HL-60 (cell line): ENCODE measurements around the gene TSC2.

ENCODE experiments used
- POLR2AphosphoS5 ChIP-seq: IDR thresholded peaks from 2 replicates; pipeline ENCODE4 v1.6.1; 2012; ENCODE audit warnings: low read depth
- TF ChIP-seq, protein P1 (sequence below): IDR thresholded peaks from one replicate; pipeline ENCODE4 v1.5.1; 2011; ENCODE audit warnings: low read length, control low read depth, inconsistent platforms; ENCODE audit not compliant: insufficient read depth

DNA sequence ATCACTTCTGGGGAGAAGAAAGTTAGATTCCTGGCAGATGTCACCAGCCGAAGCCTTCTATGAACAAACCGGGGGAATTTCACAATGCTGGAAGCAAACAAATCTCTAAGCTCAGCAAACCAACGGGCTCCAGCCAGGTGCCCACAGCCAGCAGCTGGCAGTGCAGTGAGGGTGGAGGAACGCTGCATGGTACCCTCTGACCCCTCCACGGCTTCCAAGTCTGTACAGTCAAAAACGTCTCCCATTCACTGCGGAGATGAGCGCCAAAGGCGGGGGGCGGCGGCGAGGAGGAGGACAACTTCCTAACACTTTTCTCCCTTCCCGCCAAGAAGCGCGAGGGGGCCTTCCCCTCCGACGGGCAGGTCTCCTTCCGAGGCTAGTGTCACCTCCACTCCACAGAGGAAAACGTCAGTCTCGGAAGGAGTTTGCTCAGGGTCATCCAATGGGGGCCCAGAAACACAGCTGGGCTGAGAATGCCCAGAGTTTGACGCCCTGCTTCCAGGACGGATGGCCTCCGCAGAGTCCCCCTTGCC is 39.1 kb upstream of the TSC2 start:
- TF ChIP-seq, protein P1, sequence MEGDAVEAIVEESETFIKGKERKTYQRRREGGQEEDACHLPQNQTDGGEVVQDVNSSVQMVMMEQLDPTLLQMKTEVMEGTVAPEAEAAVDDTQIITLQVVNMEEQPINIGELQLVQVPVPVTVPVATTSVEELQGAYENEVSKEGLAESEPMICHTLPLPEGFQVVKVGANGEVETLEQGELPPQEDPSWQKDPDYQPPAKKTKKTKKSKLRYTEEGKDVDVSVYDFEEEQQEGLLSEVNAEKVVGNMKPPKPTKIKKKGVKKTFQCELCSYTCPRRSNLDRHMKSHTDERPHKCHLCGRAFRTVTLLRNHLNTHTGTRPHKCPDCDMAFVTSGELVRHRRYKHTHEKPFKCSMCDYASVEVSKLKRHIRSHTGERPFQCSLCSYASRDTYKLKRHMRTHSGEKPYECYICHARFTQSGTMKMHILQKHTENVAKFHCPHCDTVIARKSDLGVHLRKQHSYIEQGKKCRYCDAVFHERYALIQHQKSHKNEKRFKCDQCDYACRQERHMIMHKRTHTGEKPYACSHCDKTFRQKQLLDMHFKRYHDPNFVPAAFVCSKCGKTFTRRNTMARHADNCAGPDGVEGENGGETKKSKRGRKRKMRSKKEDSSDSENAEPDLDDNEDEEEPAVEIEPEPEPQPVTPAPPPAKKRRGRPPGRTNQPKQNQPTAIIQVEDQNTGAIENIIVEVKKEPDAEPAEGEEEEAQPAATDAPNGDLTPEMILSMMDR: no peak
- TF ChIP-seq POLR2AphosphoS5: no peak
